K562 (cell line): ENCODE results near the gene SLC4A2. TPM values are rescaled to one million over a fixed set of nuclear protein-coding genes. Genes with fewer than 3 reads are reported as not detected.

ENCODE experiments used
- CBX8 ChIP-seq: fragments of 200-600 bp; sonication (generic); IDR thresholded peaks from 2 replicates; pipeline ENCODE4 v1.6.1; 2012; ENCODE audit warnings: borderline replicate concordance, mixed run types, low read depth, mild to moderate bottlenecking, moderate library complexity, mixed read lengths, low read length, control low read depth, inconsistent platforms; ENCODE audit not compliant: poor library complexity, severe bottlenecking; ENCODE audit errors: extremely low read depth
- ELF2 ChIP-seq: fragments of 250-450 bp; sonication (Bioruptor Pico); IDR thresholded peaks from 2 replicates; pipeline ENCODE4 v1.5.0; 2021; ENCODE audit warnings: mild to moderate bottlenecking
- EP300 ChIP-seq: IDR thresholded peaks from 2 replicates; pipeline ENCODE4 v1.6.1; 2012; ENCODE audit warnings: low read length, improper control_type of control experiment
- FOXM1 ChIP-seq, 2 experiments: fragments of 450-650 bp in 1 of 2; sonication (generic) in 1 of 2; formaldehyde crosslinking in 1 of 2; IDR thresholded peaks; 2 replicates each; pipeline versions ENCODE4 v1.6.1 to v1.9.0; 2017 to 2022; ENCODE audit warnings: low read depth in 2 of 2, mild to moderate bottlenecking in 2 of 2, missing genetic modification reagents in 1 of 2, moderate library complexity in 1 of 2
- GABPA ChIP-seq: fragments of 200-800 bp; sonication (Bioruptor generic); conservative IDR thresholded peaks from 2 replicates; pipeline ENCODE4 v1.6.1; 2016; ENCODE audit warnings: low read depth, missing genetic modification characterization, missing compliant biosample characterization
- HES1 ChIP-seq: fragments of 450-650 bp; IDR thresholded peaks from 2 replicates; pipeline ENCODE4 v1.6.1; 2016; ENCODE audit warnings: low read depth, mild to moderate bottlenecking, moderate library complexity
- IFI16 ChIP-seq: fragments of 250-450 bp; sonication (Bioruptor Pico); IDR thresholded peaks from 2 replicates; pipeline ENCODE4 v2.1.2; 2022; ENCODE audit warnings: mild to moderate bottlenecking, inconsistent platforms
- KAT2B ChIP-seq: IDR thresholded peaks from one replicate; pipeline ENCODE4 v1.6.1; 2012; ENCODE audit warnings: low read depth, mild to moderate bottlenecking, control low read depth, inconsistent platforms, low read length, moderate library complexity
- MECOM ChIP-seq: fragments of 250-450 bp; sonication (Bioruptor Pico); IDR thresholded peaks from 2 replicates; pipeline ENCODE4 v1.8.0; 2022; ENCODE audit warnings: inconsistent platforms
- SFPQ ChIP-seq: fragments of 200-400 bp; formaldehyde crosslinking; IDR thresholded peaks from 2 replicates; pipeline ENCODE4 v1.6.1; 2017; ENCODE audit warnings: mild to moderate bottlenecking, low read depth, low read length, moderate library complexity
- ZBTB40 ChIP-seq, 2 experiments: fragments of 450-650 bp in 1 of 2; sonication (generic) in 1 of 2; formaldehyde crosslinking in 1 of 2; IDR thresholded peaks; 2 replicates each; pipeline versions ENCODE4 v1.7.1 to v1.9.0; 2016 to 2022; ENCODE audit warnings: inconsistent platforms in 1 of 2, mild to moderate bottlenecking in 1 of 2, missing genetic modification reagents in 1 of 2
- ZNF24 ChIP-seq: fragments of 450-650 bp; IDR thresholded peaks from 2 replicates; pipeline ENCODE4 v1.6.1; 2016
- polyA plus RNA-seq, 8 experiments: library from polyadenylated mRNA; depleted of rRNA in 4 of 8; stranded (reverse) in 5 of 8; unstranded in 3 of 8; fragments of >200 nt; fragmentation: Nextera tagmentation in 2 of 8; fragmentation: Illumina TruSeq in 1 of 8; extraction: Ambion mirVana in 2 of 8; extraction: Trizol in 1 of 8; gene quantifications; 2 replicates each; pipeline versions ENCODE4 v1.2.1 to v1.2.3, GENCODE V29; 2011 to 2014; ENCODE audit warnings: inconsistent platforms in 1 of 8, missing spikeins in 1 of 8
- total RNA-seq, 7 experiments: library from RNA; depleted of rRNA in 6 of 7; stranded (reverse); fragments of >200 nt in 6 of 7; fragmentation: Illumina TruSeq in 2 of 7; extraction: Trizol in 2 of 7; gene quantifications; 2 replicates each; pipeline versions ENCODE4 v1.2.1 to v1.2.3, GENCODE V29; 2011 to 2021; ENCODE audit warnings: low replicate concordance in 1 of 7

Gene SLC4A2
- total and polyA plus RNA-seq, 9 of the 15 experiments (the other 6 are each of a cell fraction or from before 2014, with no cell fraction given) = 11.4 to 375 (median 130) TPM

- TF ChIP-seq ZBTB40 (IDR thresholded peaks at IDR 0.05) (no peak), ZBTB40 (CRISPR knock-in tag; IDR thresholded peaks at IDR 0.05) (no peak), KAT2B (no peak), SFPQ (no peak), FOXM1 (IDR thresholded peaks at IDR 0.05; ENCODE audit: low read depth) (peak; percentile 69), FOXM1 (CRISPR knock-in tag; IDR thresholded peaks at IDR 0.05; ENCODE audit: low read depth) (peak; percentile 84; the same call in 1 of the 2 replicates), ELF2 (CRISPR knock-in tag) (no peak), CBX8 (no peak), MECOM (CRISPR knock-in tag) (peak; percentile 61), IFI16 (CRISPR knock-in tag) (no peak), ZNF24 (no peak), HES1 (no peak), EP300 (peak; percentile 48), GABPA (peak; percentile 23; the same call in 1 of the 2 replicates)
Observed at GRCh38 chr7:151010307-151011096, 48.9 kb upstream of the SLC4A2 start (continued).
